K562 (cell line): ENCODE results near the gene GET3. TPM values are rescaled to one million over a fixed set of nuclear protein-coding genes. Genes with fewer than 3 reads are reported as not detected.

Experiments
- ARNT ChIP-seq, 2 experiments: fragments of 450-650 bp; IDR thresholded peaks; 2 replicates each; pipeline ENCODE4 v1.6.1; 2016; ENCODE audit warnings: mild to moderate bottlenecking in 1 of 2
- CHD7 ChIP-seq: fragments of 200-600 bp; sonication (generic); IDR thresholded peaks from one replicate; pipeline ENCODE4 v1.6.1; 2012; ENCODE audit warnings: mild to moderate bottlenecking, low read depth, low read length, inconsistent platforms
- KLF1 ChIP-seq: fragments of 450-650 bp; IDR thresholded peaks from 2 replicates; pipeline ENCODE4 v1.6.1; 2016; ENCODE audit warnings: missing genetic modification characterization, missing compliant biosample characterization
- KLF10 ChIP-seq: fragments of 250-450 bp; sonication (Bioruptor Pico); IDR thresholded peaks from 2 replicates; pipeline ENCODE4 v1.6.1; 2021; ENCODE audit warnings: matching md5 sums
- LCOR ChIP-seq: sonication (generic); formaldehyde crosslinking; IDR thresholded peaks from 2 replicates; pipeline ENCODE4 v1.8.0; 2022; ENCODE audit warnings: mild to moderate bottlenecking, missing genetic modification reagents
- MLLT1 ChIP-seq, 2 experiments: fragments of 450-650 bp; IDR thresholded peaks; 2 replicates each; pipeline ENCODE4 v1.6.1; 2016
- RNF219 ChIP-seq: fragments of 250-450 bp; sonication (Bioruptor Pico); IDR thresholded peaks from 2 replicates; pipeline ENCODE4 v1.5.0; 2022; ENCODE audit warnings: mild to moderate bottlenecking
- STAT5B ChIP-seq: fragments of 250-450 bp; sonication (Bioruptor Pico); IDR thresholded peaks from 2 replicates; pipeline ENCODE4 v1.8.0; 2021; ENCODE audit warnings: mild to moderate bottlenecking, inconsistent platforms
- YY1 ChIP-seq, 3 experiments: IDR thresholded peaks; 2 replicates each; pipeline ENCODE4 v1.6.1; 2011; ENCODE audit warnings: low read length in 2 of 3, mild to moderate bottlenecking in 2 of 3, moderate library complexity in 2 of 3, borderline replicate concordance in 1 of 3, control low read depth in 1 of 3, low read depth in 1 of 3; ENCODE audit not compliant: insufficient read depth in 3 of 3, insufficient replicate concordance in 2 of 3, control insufficient read depth in 1 of 3, insufficient read length in 1 of 3; ENCODE audit errors: extremely low read depth in 1 of 3
- polyA plus RNA-seq, 8 experiments: library from polyadenylated mRNA; depleted of rRNA in 4 of 8; stranded (reverse) in 5 of 8; unstranded in 3 of 8; fragments of >200 nt; fragmentation: Nextera tagmentation in 2 of 8; fragmentation: Illumina TruSeq in 1 of 8; extraction: Ambion mirVana in 2 of 8; extraction: Trizol in 1 of 8; gene quantifications; 2 replicates each; pipeline versions ENCODE4 v1.2.1 to v1.2.3, GENCODE V29; 2011 to 2014; ENCODE audit warnings: inconsistent platforms in 1 of 8, missing spikeins in 1 of 8
- total RNA-seq, 7 experiments: library from RNA; depleted of rRNA in 6 of 7; stranded (reverse); fragments of >200 nt in 6 of 7; fragmentation: Illumina TruSeq in 2 of 7; extraction: Trizol in 2 of 7; gene quantifications; 2 replicates each; pipeline versions ENCODE4 v1.2.1 to v1.2.3, GENCODE V29; 2011 to 2021; ENCODE audit warnings: low replicate concordance in 1 of 7

The GET3 gene
- total and polyA plus RNA-seq, 9 of the 15 experiments (the other 6 are each of a cell fraction or from before 2014, with no cell fraction given): 8.3 to 83.5 (median 51.8) TPM

GRCh38 chr19:12782424-12783290 lies 45.4 kb downstream of the GET3 start (continued):
- TF ChIP-seq CHD7 (no peak), LCOR (CRISPR knock-in tag) (0 out of 2 replicates have a peak, but pooled peaks have one; percentile 50), YY1 (IDR thresholded peaks at IDR 0.05; ENCODE audit: borderline replicate concordance in 1 of 3, control insufficient read depth in 1 of 3, extremely low read depth in 1 of 3, insufficient read depth in 3 of 3, insufficient read length in 1 of 3, insufficient replicate concordance in 2 of 3, low read depth in 1 of 3, low read length in 2 of 3) (peak in 1 of 3 experiments; percentile 29), KLF1 (tag) (no peak), STAT5B (no peak), KLF10 (CRISPR knock-in tag) (no peak), MLLT1 (IDR thresholded peaks at IDR 0.05) (no peak), ARNT (IDR thresholded peaks at IDR 0.05) (no peak), RNF219 (CRISPR knock-in tag) (no peak)
